HG02973 (cell line): ENCODE results near the gene REV1.
"Not testable (repeated sequence)": the region's sequence is repeated elsewhere in the genome, so short reads cannot be mapped to it uniquely, and the experiment has no call there.

Experiments used
- ATAC-seq: cut with Tn5 transposase; IDR thresholded peaks from one replicate; pipeline ENCODE4 v1.9.1; 2021; ENCODE audit warnings: moderate library complexity; ENCODE audit not compliant: unreplicated experiment

The REV1 gene

DNA sequence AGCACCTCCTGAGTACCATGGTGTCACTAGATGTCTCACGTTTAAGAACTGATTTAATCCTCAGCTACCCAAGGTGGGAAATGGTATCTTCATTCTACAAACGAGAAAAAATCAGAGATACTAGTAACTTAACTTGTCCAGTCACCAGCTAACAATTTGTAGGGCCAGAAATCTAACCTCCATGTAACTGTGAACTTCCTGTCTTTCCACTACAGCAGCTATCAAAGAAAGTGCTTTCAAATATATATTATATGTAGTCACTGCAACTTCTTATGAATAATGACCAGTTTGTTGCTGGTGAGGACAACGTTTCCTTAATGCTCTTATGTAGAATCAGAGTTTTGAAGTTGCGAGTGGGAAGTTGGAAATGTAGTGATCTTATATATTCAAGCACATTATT is 1.9 kb downstream of the REV1 start:
- ATAC-seq = no peak

- ATAC-seq = no peak
These were observed 4.0 kb downstream of the REV1 start for GRCh38 chr2:99485824-99486223.

DNA sequence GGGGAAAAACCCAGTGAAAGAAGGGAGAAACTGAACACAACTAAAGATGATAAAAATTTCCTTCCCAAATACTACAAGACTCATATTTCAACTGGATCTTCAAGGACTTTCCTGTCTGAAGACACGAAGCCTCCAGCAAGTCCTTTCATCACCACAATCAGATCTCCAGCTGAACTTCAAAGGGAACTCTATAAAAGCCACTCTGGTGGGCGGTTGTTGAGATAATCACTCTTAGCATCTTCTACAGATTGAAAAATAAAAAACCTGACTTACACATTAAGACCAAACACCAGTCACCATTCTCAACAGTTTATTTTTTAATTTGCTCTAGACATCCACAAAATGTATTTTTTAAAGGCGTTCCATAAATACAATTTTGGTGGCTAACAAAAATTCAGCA is 4.4 kb downstream of the REV1 start:
- no peak for ATAC-seq

- ATAC-seq = no peak
These were observed 5.6 kb downstream of the REV1 start for GRCh38 chr2:99484205-99484604.

DNA sequence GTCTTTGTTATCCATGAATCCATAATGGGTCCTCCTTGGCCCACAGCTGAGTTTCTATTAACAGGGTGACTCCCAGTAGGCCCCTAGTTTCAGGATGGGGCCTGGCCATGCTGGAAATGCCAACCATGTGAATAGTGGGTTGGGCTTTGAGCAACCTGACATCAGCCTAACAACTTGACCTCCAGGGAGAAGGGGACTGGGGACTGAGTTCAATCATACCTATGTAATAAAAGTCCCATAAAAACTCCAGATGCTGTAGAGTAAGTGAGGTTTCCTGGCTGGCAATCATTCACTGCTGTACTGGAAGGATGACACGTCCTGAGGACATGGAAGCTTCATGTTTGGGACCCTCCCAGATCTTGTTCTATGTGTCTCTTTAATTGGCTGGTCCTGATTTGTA is 7.9 kb downstream of the REV1 start:
- no peak for ATAC-seq

- no peak for ATAC-seq
These were observed 8.3 kb downstream of the REV1 start for GRCh38 chr2:99481527-99481926.

DNA sequence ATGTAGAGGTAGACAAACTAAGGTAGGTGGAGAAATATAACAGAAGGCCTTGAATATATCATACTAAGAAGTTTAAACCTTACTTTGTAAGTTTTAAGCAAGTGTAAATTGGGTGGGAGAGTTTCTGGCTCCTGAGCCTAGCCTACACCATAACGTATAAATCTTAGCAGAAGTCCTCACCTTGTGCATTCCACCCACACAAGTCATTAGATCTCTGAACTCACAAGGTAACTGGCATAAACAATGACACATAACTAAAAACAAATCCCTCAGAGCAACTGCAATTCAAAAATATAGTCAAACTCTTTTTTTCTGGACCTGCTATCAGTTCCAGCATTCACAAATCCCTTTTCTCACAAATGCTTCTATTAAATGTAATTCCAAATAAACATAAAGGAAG is 9.4 kb downstream of the REV1 start:
- ATAC-seq = no peak

GRCh38 chr2:99478632-99479031 is 11.2 kb downstream of the REV1 start:
- no peak for ATAC-seq

DNA sequence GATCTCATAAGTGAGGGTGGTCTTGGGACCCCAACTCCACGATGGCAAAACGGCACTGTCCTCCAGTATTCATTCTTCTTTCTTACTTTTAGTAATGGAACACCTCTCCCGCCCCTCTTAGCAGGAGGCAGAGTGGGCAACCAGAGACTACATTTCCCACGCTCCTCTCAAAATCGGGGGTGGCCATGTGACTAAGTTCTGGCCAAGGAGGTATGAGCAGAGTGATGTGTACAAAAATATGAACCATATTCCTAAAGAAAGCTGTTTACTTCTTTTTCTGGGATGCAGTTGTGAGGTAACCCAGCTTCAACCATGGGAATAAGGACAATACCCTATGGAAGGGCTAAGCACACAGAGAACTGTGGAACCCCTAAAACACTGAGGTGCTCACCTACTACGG is 12.8 kb downstream of the REV1 start:
- no peak for ATAC-seq

- ATAC-seq = no peak
These were observed 13.2 kb downstream of the REV1 start for GRCh38 chr2:99476629-99477028.

GRCh38 chr2:99475095-99475494 is 14.7 kb downstream of the REV1 start:
- not testable (repeated sequence) for ATAC-seq

DNA sequence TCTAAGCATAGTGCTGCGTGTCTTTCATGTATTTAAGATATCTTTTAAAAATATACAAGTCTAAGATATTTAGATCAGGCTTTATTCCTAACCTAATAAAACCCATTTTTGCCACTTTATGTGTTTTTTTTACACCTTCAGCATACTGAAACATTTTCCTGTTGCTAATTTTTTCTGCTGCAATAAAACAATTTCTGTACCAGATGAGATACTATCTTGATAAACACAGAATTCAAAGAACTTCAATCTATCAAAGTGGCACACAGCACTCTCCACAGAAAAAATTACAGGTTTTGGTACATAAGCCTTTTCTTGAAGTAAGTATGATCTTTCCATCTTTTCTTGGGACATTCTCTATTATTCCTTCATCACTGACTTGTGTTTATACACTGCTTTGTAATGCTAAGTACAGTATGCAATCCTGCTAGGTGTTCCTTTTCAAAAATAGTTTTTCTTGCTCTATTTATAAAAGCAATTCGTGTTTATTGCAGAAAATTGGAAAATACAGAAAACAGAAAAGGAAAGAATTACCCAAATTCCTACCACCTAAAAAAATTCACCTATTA is 16.2 kb downstream of the REV1 start:
- no peak for ATAC-seq

- ATAC-seq = no peak
These were observed 17.2 kb downstream of the REV1 start for GRCh38 chr2:99472600-99472960.

DNA sequence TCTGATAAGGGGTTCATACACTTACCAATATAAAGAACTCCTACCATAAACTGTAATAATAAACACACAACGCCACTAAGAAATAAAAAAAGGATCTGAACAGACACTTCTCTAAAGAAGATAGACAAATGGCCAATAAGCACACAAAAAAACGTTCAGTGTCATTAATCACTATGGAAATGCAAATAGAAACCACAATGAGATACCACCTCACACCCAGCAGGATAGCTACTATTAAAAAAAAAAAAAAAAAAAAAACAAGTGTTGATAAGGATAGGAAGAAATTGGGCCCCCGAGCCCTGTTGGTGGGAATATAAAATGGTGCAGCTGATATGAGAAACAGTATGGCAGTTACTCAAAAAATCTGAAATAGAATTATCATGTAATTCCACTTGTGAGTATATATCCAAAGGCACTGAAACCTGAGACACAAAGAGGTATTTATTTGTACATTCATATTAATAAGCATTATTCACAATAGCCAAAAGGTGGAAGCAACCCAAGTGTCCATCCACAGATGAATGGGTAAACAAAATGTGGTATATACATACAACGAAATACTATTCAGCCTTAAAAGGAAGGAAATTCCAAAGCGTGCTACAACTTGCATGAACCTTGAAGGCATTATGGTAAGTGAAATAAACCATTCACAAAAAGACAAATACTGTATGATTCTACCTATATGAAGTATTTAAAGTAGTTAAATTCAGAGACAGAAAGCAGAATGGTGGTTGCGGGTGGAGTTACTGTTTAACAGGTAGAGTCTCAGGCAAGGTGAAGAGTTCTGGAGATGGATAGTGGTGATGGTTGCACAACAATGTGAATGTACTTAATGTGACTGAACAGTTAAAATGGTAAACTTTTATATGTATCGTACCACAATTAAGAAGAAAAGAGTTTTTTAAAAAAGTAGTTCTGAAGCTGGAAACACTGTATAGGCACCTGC is 17.9 kb downstream of the REV1 start:
- no peak for ATAC-seq

GRCh38 chr2:99470957-99471356 is 18.9 kb downstream of the REV1 start:
- no peak for ATAC-seq

DNA sequence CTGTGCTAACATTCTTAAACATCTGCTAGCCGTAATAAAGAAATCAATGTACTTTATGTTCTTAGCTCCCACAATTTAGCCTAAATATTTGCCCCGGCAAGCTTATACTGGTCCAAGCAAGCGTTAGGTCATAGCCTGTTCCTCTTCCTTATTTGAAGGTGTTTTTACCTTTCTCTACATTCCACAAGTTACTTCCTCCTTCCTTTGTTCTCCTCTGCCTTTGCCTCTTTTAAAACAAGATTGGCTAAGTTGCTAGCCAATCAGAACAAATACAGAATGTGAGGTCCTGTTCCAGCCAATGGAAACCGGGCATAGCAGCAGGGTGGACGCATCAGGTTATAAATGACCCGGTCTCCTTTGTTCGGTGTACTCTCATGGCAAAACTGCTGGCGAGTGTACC is 19.4 kb downstream of the REV1 start:
- ATAC-seq = not testable (repeated sequence)

DNA sequence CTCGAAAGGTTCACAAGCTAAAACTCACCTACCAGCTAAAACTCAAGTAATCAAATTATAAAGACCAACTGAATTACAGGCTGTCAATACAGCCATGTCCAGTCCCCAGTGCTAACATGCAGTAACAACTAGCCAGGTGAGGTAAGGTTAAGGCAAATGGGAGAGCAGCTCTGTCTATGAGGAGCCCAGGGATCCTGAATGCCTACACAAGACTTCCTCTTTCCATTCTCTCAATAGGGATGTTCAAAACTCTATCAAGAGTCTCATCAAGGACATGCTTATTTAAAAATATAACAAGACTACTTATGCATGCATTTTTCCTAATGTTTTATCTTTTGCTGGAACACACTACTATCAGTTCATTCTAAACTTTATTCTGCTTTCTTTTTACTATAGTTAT is 20.4 kb downstream of the REV1 start:
- no peak for ATAC-seq

DNA sequence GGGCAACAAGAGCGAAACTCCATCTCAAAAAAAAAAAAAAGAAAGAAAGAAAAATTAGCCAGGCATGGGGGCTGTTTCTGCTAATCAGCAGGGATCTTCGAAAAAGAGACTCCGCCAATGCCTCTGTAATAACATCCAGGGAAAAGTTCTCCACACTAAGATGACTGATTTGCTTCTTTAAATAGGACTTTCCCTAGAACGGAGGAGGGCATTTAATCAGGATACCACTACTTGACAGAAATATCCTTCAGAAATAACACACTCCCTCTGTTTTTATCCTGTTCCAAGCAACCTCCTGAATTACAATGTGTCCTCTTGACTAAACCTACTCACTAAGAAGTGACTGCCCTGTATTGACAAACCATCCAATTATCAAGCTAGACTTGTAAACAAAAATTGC is 21.7 kb downstream of the REV1 start:
- no peak for ATAC-seq

DNA sequence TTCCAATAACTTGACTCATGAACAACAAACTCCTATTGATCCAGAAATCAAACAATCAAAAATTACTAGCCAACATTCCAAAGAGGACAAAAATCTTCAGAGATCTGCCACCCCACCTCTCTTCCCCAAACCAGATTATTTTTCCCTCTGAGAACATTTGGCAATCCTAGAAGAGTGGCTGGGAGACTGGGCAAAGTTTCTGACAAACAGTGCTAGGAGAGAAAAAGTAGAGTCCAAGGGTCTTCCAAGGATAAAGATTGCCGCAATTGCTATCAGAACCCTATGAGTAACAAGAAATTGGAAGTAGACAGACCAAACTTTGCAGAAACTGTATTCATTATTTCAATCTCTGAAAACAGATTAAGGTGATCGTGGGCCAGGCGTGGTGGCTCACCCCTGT is 22.4 kb downstream of the REV1 start:
- no peak for ATAC-seq

DNA sequence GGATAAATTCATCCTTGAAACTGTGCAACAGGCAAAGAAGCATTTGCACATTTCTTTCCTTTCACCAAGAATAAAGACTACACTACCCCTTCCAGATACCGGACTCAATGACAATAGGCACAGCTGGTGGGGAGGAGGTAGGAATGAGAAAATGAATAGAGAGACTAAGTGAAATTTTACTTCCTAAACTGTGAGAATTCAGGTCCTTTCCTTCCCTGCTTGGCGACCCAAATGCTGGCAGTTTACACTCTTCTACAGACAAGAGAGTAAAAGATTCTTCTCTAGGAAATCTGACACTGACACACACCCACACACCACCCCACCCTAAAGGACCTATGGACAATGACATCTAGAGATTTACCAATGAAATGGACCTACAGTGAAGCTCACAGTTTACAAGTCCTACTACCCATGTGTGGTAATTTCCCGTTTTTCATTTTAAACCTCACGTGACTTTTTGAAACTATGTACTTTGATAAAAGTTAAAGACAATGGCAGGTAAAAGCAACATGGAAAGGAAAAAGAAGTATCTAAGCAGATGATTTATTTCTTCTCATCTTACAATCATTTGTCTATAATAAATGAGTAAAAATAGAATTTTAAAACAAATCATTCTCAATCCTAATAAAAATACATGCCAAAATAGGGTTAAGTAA is 27.9 kb downstream of the REV1 start:
- no peak for ATAC-seq

DNA sequence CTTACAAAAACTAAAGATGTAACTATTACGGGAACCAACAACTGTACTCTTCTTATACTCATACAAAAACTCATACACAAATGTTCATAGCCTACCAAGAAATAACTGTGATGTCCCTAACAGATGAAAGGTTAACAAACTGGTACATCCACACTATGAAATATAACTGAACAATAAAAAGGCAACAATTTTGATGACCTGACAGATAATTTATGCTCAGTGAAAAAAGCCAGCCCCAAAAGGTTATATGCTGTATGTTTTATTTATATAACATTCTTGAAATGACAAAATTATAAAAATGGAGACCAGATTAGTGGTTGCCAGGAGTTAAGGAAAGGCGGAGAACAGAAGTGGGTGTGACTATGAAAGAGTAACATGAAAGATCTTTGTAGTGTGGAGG is 31.3 kb downstream of the REV1 start:
- no peak for ATAC-seq

DNA sequence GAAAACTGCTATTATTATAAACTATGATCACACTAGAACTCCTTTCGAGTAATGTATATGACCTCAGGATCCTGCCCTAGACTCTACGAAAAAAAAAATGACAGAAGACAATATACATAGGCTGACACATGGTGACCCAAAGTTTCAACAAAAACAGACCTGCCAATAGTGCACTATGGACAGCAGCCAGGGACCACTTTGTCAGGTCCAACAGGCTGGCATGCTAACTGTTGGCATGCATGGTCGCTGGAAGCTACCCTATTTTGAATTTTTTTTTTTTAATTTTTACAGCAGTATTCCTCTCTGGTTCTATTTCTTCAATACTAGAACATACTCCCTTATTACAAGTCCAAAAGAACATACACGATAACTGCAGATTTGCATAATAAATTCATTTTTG is 38.1 kb downstream of the REV1 start:
- ATAC-seq = no peak
